Inferior parietal cortex (tissue), 1 donor: ENCODE measurements around the gene WDR88.
A peak's percentile ranks its signal among the peaks of the same experiment; 100 is the strongest.
"Not testable (repeated sequence)": the region's sequence is repeated elsewhere in the genome, so short reads cannot be mapped to it uniquely, and the experiment has no call there.

ENCODE experiments used
- DNase-seq: peaks from one replicate; pipeline ENCODE4 v3.0.0-alpha.2; 2016; ENCODE audit errors: extremely low spot score

Gene WDR88

GRCh38 chr19:33210266-33210940 is 78.5 kb downstream of the WDR88 start:
- no peak for DNase-seq

- DNase-seq = no peak
These were observed 80.0 kb downstream of the WDR88 start for GRCh38 chr19:33211794-33212435.

GRCh38 chr19:33212436-33213172 is 80.7 kb downstream of the WDR88 start:
- no peak for DNase-seq

GRCh38 chr19:33214596-33214995 is 82.7 kb downstream of the WDR88 start:
- peak; percentile 10 for DNase-seq

- no peak for DNase-seq
These were observed 83.7 kb downstream of the WDR88 start for GRCh38 chr19:33215438-33216197.

GRCh38 chr19:33216198-33216830 is 84.4 kb downstream of the WDR88 start:
- DNase-seq = no peak

GRCh38 chr19:33217881-33218280 is 86.0 kb downstream of the WDR88 start:
- no peak for DNase-seq

- DNase-seq = no peak
These were observed 87.4 kb downstream of the WDR88 start for GRCh38 chr19:33219261-33219815.

- DNase-seq = no peak
These were observed 88.2 kb downstream of the WDR88 start for GRCh38 chr19:33220115-33220514.

GRCh38 chr19:33220735-33221134 is 88.8 kb downstream of the WDR88 start:
- no peak for DNase-seq

GRCh38 chr19:33221638-33222037 is 89.7 kb downstream of the WDR88 start:
- no peak for DNase-seq

GRCh38 chr19:33222255-33222654 is 90.3 kb downstream of the WDR88 start:
- DNase-seq = not testable (repeated sequence)

- no peak for DNase-seq
These were observed 93.0 kb downstream of the WDR88 start for GRCh38 chr19:33224694-33225457.
